NCI-H82 treated with DMSO at 0.1 percent for 48 hours (cell line): ENCODE data around the gene SEC22B.
"Not testable (repeated sequence)": the region's sequence is repeated elsewhere in the genome, so short reads cannot be mapped to it uniquely, and the experiment has no call there.

ENCODE experiments used
- DNase-seq: peaks from one replicate; lab custom pipeline; 2025; ENCODE audit not compliant: unreplicated experiment; lab: John Stamatoyannopoulos, UW

The SEC22B gene

DNA sequence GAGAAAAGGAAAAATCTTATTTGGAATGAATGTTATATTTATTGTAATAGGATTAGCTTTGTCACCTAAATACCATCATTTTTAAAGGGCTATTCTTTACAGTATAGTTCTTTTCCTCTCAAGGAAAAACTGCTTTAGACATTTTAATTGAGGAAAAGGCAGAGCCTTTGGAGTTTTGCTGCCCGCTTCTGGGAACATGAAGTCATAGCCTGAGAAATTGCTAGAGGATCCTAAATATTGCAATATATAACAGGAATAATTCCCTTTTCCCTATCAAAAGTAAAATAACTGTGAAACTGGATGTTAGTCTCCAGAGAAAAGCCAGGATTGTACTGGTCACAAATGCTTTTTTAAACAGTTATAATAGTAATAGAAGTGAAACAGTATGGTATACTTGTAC lies 30.5 kb downstream of the SEC22B start:
- DNase-seq, result not testable (repeated sequence)

- not testable (repeated sequence) for DNase-seq
Measured at GRCh38 chr1:120144626-120145025, 31.7 kb downstream of the SEC22B start.

- not testable (repeated sequence) for DNase-seq
Measured at GRCh38 chr1:120144169-120144568, 32.2 kb downstream of the SEC22B start.

DNA sequence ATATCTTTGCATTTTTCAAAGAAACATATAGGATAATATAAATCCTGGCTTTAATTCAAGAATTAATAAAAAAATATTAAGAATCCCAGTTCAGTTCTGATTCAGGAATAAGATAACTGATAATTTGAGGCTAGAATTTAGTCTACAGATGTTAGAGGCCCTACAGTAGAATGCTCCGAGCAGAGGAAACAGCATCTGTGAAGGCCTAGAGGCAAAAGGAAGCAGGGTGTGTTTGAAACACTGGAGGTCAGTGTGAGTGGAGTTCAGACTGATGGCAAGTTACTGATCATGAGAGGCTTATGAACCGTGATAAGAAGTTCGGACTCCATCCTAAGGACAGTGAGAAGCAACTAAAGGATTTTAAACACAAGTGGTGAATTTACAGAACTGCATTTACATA lies 33.0 kb downstream of the SEC22B start:
- not testable (repeated sequence) for DNase-seq

GRCh38 chr1:120142512-120143263 lies 33.6 kb downstream of the SEC22B start:
- not testable (repeated sequence) for DNase-seq

DNA sequence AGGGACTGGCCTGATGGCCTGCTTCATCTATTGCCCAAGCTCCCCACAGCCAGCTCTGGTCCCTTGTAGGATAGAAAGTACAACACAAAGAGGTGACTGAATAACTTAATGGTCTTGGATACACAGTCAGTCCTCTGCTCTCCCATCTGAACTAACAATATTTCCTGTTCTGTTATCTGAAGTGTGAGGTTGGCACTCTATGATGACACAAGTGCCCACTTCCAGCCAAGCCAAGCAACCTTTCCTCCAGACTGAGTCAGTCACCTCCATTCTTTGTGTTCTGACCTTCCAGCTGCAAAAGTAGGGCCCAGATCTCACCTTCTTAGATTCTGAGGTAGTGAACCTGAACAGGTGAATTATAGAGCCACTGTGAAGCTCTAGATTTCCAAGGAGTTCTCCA lies 34.5 kb downstream of the SEC22B start:
- DNase-seq, result not testable (repeated sequence)

- DNase-seq, result not testable (repeated sequence)
Measured at GRCh38 chr1:120140656-120141265, 35.6 kb downstream of the SEC22B start.

DNA sequence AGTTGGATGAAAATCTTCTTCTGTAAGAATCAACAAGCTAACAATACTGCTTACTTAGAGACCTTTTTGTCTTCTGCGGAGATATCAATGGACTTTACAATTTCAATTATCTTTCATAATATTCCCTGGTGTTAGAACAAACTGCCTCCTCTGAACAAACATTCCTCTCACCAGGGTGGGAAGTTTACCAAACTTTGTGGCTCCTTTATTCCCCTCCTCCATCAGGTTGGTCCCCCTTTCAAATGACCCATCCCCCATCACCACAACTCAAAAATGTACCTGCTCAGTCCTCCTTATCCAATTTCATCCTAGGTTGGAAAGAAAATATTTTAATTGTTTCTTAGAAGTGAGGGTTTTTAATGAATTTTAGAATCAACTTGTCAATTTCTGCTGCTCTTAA lies 40.2 kb downstream of the SEC22B start:
- DNase-seq, result not testable (repeated sequence)

- DNase-seq, result not testable (repeated sequence)
Measured at GRCh38 chr1:120133928-120134325, 42.4 kb downstream of the SEC22B start.

GRCh38 chr1:120133228-120133927 lies 42.9 kb downstream of the SEC22B start:
- DNase-seq, result no peak

DNA sequence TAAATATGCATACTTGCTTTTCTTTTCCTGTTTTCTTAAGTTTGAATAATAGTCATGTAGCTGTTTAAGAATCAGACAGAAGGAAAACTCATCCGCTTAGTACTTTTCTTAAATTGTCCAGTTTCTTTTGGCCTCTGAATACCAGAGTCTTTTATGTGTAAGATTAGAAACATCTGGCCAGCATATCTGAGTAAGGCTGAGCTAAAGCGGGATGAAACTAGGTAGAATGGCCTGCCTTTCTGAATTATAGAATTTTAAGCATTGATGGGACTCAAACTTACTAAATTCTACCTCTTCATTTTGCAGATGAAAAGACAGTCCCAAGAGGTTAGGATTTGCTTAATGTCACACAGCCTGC lies 43.9 kb downstream of the SEC22B start:
- DNase-seq, result not testable (repeated sequence)

GRCh38 chr1:120131611-120132405 lies 44.5 kb downstream of the SEC22B start:
- not testable (repeated sequence) for DNase-seq

GRCh38 chr1:120127921-120128320 lies 48.4 kb downstream of the SEC22B start:
- not testable (repeated sequence) for DNase-seq

DNA sequence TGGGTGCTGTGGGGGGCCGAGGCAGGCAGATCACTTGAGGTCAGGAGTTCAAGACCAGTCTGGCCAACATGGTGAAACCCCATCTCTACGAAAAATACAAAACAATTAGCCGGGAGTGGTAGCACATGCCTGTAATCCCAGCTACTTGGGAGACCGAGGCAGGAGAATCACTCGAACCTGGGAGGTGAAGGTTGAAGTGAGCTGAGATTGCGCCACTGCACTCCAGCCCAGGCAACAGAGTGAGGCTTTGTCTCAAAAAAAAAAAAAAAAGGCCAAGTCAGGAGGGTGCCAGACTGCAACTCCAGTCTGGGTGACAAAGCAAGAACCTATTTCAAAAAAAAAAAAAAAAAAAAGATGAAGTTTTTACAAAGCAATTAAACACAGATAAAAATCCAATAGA lies 50.1 kb downstream of the SEC22B start:
- not testable (repeated sequence) for DNase-seq

DNA sequence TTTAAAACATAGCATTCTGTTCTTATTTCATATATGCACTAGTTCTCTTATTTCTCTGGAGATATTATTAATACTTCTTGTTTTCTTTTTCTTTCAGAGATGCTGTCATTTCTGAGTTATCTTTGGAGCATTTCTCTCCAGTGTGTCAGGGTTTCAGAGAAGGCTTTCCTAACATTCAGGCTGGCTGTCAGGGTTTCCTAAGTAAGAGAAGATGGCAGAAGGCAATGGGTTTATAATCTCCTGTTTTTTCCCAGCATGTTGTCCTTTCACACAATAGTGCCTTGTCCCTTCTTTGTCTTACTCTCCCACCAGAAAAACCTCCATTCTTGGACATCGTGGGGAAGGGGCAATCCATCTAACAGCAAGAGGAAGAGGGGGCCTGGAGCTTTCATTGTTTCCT lies 51.7 kb downstream of the SEC22B start:
- DNase-seq, result not testable (repeated sequence)

DNA sequence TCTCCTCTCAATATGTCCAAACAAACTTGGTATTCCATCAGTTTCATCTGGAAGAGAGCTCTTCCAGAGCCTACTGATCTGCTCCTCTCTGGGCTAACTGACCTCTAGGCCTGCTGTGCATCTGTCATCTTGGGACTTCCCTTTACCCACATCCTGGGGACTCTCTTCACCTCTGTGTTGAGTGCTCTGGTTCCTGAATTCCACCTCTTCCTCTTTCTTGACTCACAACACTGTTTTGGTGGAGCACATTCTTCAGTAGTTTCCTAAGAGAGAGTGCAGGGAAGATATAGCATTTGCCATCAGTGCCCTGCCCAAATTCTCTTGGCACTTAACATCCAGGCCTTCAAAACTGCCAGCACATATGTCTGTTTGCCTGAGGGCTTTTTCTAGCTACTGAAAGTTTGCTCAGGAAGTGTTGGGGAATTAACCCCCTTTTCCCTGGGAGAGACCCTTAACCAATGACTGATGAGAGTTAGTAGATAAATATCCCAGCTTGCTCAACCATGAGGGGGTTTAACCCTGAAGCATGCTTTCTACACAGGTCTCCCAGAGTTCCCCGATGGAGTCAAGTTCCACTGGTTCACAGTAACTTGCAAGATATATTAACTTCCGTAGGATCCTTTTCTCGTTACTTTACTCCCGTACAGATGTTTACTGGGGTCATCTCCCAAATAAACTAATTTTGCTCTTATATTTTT lies 52.4 kb downstream of the SEC22B start:
- DNase-seq, result not testable (repeated sequence)

- not testable (repeated sequence) for DNase-seq
Measured at GRCh38 chr1:120122262-120122893, 53.9 kb downstream of the SEC22B start.

DNA sequence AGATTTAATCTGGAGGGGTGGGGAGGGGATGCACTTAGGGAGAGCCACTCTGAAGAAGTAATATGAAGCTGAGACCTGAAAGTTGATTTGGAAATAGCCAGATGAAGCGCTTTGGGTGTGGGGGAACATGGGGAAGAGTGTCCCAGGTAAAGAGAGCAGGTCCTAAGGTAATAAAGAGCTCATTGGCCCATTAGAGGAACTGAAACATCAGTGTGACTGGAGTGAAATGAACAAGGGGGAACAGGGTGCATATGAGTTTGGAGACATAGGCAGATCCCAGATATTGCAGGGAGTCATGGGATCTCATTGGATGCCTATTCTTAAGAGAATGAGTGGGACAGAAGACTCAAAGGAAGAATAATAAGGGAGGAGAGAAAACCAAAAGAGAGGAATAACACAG lies 54.5 kb downstream of the SEC22B start:
- DNase-seq, result not testable (repeated sequence)

DNA sequence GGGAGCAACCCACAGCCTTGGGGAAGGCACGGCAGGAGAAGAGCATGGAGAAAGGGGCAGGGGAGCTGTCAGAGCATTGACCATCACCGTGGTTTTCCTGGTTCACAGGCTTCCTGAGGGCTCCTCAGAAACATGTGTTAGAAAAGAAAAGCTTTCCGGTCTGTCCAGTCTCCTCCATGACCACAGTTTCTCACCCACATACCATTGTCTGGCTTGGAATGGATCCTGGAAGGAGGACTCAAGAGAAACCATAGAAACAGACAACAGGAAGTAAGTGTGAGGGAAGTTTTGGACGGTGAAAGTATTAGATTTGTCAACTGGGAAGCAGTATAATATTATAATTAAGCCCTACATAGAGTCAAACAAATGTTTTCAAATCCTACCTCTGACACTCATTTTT lies 55.8 kb downstream of the SEC22B start:
- not testable (repeated sequence) for DNase-seq
